ENCODE measurements around the gene RNF13.
A peak's percentile ranks its signal among the peaks of the same experiment; 100 is the strongest.

RNF13 gene

DNA sequence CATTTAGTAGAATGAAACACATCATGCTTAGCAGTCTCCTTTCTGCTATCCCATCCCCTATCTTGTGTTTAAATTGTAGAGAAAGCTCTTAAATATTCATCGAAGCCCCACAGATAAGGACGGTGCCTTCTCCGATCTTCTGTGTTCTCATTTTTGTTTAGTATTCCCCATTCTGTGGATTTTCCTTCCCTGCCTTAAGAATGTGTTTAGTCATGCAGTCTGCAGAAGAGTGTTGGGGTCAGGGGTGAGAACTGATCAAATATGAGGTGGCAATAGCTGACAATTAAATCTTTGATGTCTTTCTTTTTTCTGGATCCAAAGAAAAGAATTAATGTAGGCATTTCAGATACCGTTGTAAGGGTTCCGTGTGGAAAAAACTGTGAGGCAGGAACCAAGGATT, 11.4 kb upstream of the RNF13 start:
- TF ChIP-seq TEAD4 (IDR thresholded peaks at IDR 0.05) (no peak), TAF1 (IDR thresholded peaks at IDR 0.05; ENCODE audit: low read depth) (no peak), EP300 (IDR thresholded peaks at IDR 0.05; ENCODE audit: borderline replicate concordance) (no peak), NFIC (IDR thresholded peaks at IDR 0.05) (no peak), FOXM1 (IDR thresholded peaks at IDR 0.05; ENCODE audit: borderline replicate concordance, low read depth) (no peak), CEBPB (IDR thresholded peaks at IDR 0.05) (no peak)
- TF ChIP-seq, protein P1, sequence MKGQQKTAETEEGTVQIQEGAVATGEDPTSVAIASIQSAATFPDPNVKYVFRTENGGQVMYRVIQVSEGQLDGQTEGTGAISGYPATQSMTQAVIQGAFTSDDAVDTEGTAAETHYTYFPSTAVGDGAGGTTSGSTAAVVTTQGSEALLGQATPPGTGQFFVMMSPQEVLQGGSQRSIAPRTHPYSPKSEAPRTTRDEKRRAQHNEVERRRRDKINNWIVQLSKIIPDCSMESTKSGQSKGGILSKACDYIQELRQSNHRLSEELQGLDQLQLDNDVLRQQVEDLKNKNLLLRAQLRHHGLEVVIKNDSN (IDR thresholded peaks at IDR 0.05): no peak
- TF ChIP-seq, protein P2, sequence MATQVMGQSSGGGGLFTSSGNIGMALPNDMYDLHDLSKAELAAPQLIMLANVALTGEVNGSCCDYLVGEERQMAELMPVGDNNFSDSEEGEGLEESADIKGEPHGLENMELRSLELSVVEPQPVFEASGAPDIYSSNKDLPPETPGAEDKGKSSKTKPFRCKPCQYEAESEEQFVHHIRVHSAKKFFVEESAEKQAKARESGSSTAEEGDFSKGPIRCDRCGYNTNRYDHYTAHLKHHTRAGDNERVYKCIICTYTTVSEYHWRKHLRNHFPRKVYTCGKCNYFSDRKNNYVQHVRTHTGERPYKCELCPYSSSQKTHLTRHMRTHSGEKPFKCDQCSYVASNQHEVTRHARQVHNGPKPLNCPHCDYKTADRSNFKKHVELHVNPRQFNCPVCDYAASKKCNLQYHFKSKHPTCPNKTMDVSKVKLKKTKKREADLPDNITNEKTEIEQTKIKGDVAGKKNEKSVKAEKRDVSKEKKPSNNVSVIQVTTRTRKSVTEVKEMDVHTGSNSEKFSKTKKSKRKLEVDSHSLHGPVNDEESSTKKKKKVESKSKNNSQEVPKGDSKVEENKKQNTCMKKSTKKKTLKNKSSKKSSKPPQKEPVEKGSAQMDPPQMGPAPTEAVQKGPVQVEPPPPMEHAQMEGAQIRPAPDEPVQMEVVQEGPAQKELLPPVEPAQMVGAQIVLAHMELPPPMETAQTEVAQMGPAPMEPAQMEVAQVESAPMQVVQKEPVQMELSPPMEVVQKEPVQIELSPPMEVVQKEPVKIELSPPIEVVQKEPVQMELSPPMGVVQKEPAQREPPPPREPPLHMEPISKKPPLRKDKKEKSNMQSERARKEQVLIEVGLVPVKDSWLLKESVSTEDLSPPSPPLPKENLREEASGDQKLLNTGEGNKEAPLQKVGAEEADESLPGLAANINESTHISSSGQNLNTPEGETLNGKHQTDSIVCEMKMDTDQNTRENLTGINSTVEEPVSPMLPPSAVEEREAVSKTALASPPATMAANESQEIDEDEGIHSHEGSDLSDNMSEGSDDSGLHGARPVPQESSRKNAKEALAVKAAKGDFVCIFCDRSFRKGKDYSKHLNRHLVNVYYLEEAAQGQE (IDR thresholded peaks at IDR 0.05; ENCODE audit: low read depth): no peak

DNA sequence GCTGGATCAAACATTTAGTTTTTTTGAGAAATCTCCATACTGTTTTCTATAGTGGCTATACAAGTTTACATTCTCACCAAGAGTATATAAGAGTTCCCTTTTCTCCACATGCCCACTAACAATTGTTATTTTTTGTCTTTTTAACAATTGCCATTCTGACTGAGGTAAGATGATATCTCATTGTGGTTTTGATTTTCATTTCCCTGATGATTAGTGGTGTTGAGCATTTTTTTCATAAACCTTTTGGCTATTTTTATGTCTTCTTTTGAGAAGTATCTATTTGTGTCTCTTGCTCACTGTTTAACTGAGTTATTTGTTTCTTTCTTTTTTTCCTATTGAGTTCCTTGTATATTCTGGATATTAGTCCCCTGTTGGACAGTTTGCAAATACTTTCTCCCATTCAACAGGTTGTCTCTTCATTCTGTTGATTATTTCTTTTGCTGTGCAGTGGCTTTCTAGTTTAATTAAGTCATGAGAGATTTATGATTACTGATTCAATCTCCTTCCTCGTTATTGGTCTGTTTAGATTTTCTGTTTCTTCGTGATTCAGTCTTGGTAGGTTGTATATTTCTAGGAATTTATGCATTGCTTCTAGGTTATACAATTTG, 6.7 kb upstream of the RNF13 start:
- TF ChIP-seq TEAD4 (IDR thresholded peaks at IDR 0.05): no peak
- no peak for TF ChIP-seq EP300 (IDR thresholded peaks at IDR 0.05; ENCODE audit: borderline replicate concordance)
- TF ChIP-seq CEBPB (IDR thresholded peaks at IDR 0.05): no peak

DNA sequence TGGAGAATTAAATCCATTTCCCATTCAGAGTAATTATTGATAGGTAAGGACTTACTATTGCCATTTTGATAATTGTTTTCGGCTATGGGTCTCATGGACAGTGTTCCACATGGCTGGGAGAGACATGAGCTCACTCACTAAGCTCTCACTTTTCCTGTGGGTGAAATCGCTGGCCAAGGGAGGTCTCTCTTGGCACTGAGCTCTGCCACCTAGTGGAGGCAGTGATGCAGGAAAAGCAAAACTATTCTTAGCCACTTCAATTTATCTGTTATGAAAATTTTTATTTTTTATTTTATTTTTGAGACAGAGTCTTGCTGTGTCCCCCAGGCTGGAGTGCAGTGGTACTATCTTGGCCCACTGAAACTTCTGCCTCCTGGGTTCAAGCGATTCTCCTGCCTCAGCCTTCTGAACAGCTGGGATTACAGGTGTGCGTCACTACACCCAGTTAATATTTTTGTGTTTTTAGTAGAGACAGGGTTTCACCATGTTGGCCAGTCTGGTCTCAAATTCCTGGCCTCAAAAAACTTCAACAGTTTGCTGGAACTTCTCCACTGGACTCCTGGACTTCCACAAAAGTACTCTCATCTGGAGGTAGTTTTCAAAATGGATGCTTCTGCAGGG, 4.7 kb upstream of the RNF13 start:
- TF ChIP-seq NFIC (IDR thresholded peaks at IDR 0.05) (0 out of 2 replicates have a peak, but pooled peaks have one; percentile 21), TAF1 (IDR thresholded peaks at IDR 0.05; ENCODE audit: low read depth) (no peak), TEAD4 (IDR thresholded peaks at IDR 0.05) (no peak), EGR1 (IDR thresholded peaks at IDR 0.05) (no peak), EP300 (IDR thresholded peaks at IDR 0.05; ENCODE audit: borderline replicate concordance) (no peak), CEBPB (IDR thresholded peaks at IDR 0.05) (no peak), FOXM1 (IDR thresholded peaks at IDR 0.05; ENCODE audit: borderline replicate concordance, low read depth) (no peak), CREB1 (IDR thresholded peaks at IDR 0.05; ENCODE audit: low read depth) (no peak), TCF12 (IDR thresholded peaks at IDR 0.05; ENCODE audit: low read depth) (no peak), RAD21 (IDR thresholded peaks at IDR 0.05; ENCODE audit: low read depth) (peak; percentile 69), YY1 (IDR thresholded peaks at IDR 0.05; ENCODE audit: low read depth) (no peak), ZBTB7A (IDR thresholded peaks at IDR 0.05; ENCODE audit: low read depth) (no peak)
- TF ChIP-seq, protein P3, sequence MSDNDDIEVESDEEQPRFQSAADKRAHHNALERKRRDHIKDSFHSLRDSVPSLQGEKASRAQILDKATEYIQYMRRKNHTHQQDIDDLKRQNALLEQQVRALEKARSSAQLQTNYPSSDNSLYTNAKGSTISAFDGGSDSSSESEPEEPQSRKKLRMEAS (IDR thresholded peaks at IDR 0.05): 0 out of 2 replicates have a peak, but pooled peaks have one; percentile 26
- TF ChIP-seq, protein P2 (IDR thresholded peaks at IDR 0.05; ENCODE audit: low read depth): no peak
- TF ChIP-seq, protein P1 (IDR thresholded peaks at IDR 0.05): no peak

DNA sequence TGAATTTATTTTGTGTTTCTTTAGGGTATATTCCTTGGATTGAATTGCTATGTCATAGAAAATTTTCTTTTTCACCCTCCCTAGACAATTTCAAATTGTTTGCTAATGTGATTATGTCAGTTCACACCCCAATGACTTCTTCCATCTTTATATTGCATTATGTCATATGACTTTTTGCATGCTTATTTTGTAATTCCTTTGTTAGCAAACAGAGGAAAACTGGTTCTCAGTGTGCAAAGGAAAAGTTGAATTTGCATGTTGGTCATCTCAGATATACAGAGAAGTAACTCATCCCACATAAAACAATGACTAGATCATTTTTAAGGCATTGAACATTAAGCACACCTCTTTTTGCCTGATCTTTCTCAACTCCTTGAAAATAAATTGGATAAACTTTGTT, 3.3 kb upstream of the RNF13 start:
- TF ChIP-seq, protein P1 (IDR thresholded peaks at IDR 0.05): no peak
- TF ChIP-seq TCF12 (IDR thresholded peaks at IDR 0.05; ENCODE audit: low read depth) (no peak), CEBPB (IDR thresholded peaks at IDR 0.05) (no peak), TAF1 (IDR thresholded peaks at IDR 0.05; ENCODE audit: low read depth) (no peak), RAD21 (IDR thresholded peaks at IDR 0.05; ENCODE audit: low read depth) (no peak), EP300 (IDR thresholded peaks at IDR 0.05; ENCODE audit: borderline replicate concordance) (no peak), EGR1 (IDR thresholded peaks at IDR 0.05) (no peak), CREB1 (IDR thresholded peaks at IDR 0.05; ENCODE audit: low read depth) (no peak)
- TF ChIP-seq, protein P3 (IDR thresholded peaks at IDR 0.05): no peak

DNA sequence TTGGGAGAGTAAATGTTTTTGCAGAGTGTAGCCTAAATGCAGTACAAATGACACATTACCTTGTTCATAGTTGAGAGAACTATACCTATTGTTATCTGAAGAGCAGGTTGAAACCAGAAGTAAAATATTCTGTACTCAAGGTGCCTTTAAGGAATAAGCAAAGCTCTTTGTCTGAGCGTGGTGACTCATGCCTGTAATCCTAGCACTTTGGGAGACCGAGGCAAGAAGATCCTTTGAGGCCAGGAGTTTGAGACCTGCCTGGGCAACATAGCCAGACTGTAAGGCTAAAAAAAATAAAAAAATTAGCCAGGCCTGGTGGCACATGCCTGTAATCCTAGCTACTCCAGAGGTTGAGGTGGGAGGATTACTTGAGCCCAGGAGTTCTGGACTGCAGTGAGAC, 2.2 kb upstream of the RNF13 start:
- no peak for TF ChIP-seq EGR1 (IDR thresholded peaks at IDR 0.05)
- TF ChIP-seq EP300 (IDR thresholded peaks at IDR 0.05; ENCODE audit: borderline replicate concordance): no peak
- TF ChIP-seq, protein P1 (IDR thresholded peaks at IDR 0.05): no peak
- no peak for TF ChIP-seq TAF1 (IDR thresholded peaks at IDR 0.05; ENCODE audit: low read depth)
- no peak for TF ChIP-seq YY1 (IDR thresholded peaks at IDR 0.05; ENCODE audit: low read depth)
- no peak for TF ChIP-seq NFIC (IDR thresholded peaks at IDR 0.05)
- no peak for TF ChIP-seq CREB1 (IDR thresholded peaks at IDR 0.05; ENCODE audit: low read depth)
- TF ChIP-seq ZBTB7A (IDR thresholded peaks at IDR 0.05; ENCODE audit: low read depth): no peak
- TF ChIP-seq, protein P3 (IDR thresholded peaks at IDR 0.05): no peak
